GM12878 (cell line): Measurements from ENCODE around the gene FAM120A. TPM values are rescaled to one million over a fixed set of nuclear protein-coding genes. Genes with fewer than 3 reads are reported as not detected.

ENCODE experiments used
- ATAC-seq: fragments of 200-7000 bp; cut with Tn5 transposase; 3 replicates; pipeline ENCODE4 v1.9.1; 2020; ENCODE audit warnings: mild to moderate bottlenecking, moderate library complexity
- BruUV-seq: library from RNA; stranded (reverse); fragments of 400-500 nt; replicated peaks from 2 replicates; lab custom pipeline; 2021; lab: Mats Ljungman, UMichigan
- CTCF ChIA-PET: fragments of 300-600 bp; sonication (Branson Sonifier 250); formaldehyde crosslinking; extraction: SDS; loops from one replicate; lab custom pipeline; 2021; ENCODE audit warnings: inconsistent platforms; lab: Yijun Ruan, JAX
- POLR2A ChIA-PET: fragments of 350-600 bp; formaldehyde crosslinking; extraction: SDS; loops from one replicate; lab custom pipeline; 2021; ENCODE audit warnings: inconsistent platforms; lab: Charles Lee
- RAD21 ChIA-PET: fragments of 300-600 bp; sonication (Branson Sonifier 250); formaldehyde crosslinking; loops from one replicate; lab custom pipeline; 2023; ENCODE audit warnings: antibody characterized with exemption; ENCODE audit not compliant: unreplicated experiment; lab: Charles Lee
- SMC1A ChIA-PET: fragments of 300-600 bp; sonication (Branson Sonifier 250); formaldehyde crosslinking; loops from one replicate; lab custom pipeline; 2023; ENCODE audit not compliant: unreplicated experiment, uncharacterized antibody; lab: Charles Lee
- DNase-seq: peaks from one replicate; pipeline ENCODE4 v3.0.0-alpha.2; 2011; ENCODE audit warnings: low read depth, low spot score
- FAIRE-seq: peaks from 3 replicates; lab custom pipeline; 2011; peaks lifted over from hg19 to GRCh38; lab: Jason Lieb, UNC
- H2AFZ ChIP-seq: 2 replicates; pipeline ENCODE4 v1.6.0; 2011; ENCODE audit warnings: low read depth, low read length, control low read depth; ENCODE audit not compliant: control insufficient read depth
- H3K27ac ChIP-seq: 2 replicates; pipeline ENCODE4 v1.5.1; 2011; ENCODE audit warnings: control low read depth; ENCODE audit not compliant: control insufficient read depth, insufficient read depth
- H3K27me3 ChIP-seq, 2 experiments: replicated peaks in 1 of 2; 2 replicates each; pipeline versions ENCODE4 v1.6.0 to v1.6.1; 2011; ENCODE audit warnings: low read length in 1 of 2; ENCODE audit not compliant: control insufficient read depth in 2 of 2, insufficient read depth in 2 of 2
- H3K36me3 ChIP-seq, 2 experiments: 2 replicates each; pipeline ENCODE4 v1.5.1; 2011; ENCODE audit warnings: low read length in 1 of 2; ENCODE audit not compliant: control insufficient read depth in 2 of 2, insufficient read depth in 2 of 2
- H3K4me1 ChIP-seq: 2 replicates; pipeline ENCODE4 v1.6.1; 2011; ENCODE audit warnings: mild to moderate bottlenecking, low read length, moderate library complexity, mixed read lengths; ENCODE audit not compliant: control insufficient read depth, insufficient read depth
- H3K4me2 ChIP-seq: 2 replicates; pipeline ENCODE4 v1.6.0; 2011; ENCODE audit warnings: control low read depth; ENCODE audit not compliant: control insufficient read depth, insufficient read depth
- H3K4me3 ChIP-seq: fragments of 200-600 bp; sonication (generic); 2 replicates; pipeline ENCODE4 v1.5.1; 2016
- H3K79me2 ChIP-seq: 2 replicates; pipeline ENCODE4 v1.6.0; 2011; ENCODE audit warnings: low read length; ENCODE audit not compliant: control insufficient read depth, insufficient read depth
- H3K9ac ChIP-seq: 2 replicates; pipeline ENCODE4 v1.8.0; 2011; ENCODE audit warnings: low read length, control low read depth, mixed read lengths; ENCODE audit not compliant: control insufficient read depth, insufficient read depth
- H3K9me3 ChIP-seq: replicated peaks from 3 replicates; pipeline ENCODE4 v1.5.1; 2011; ENCODE audit warnings: mild to moderate bottlenecking, low read length; ENCODE audit not compliant: control insufficient read depth, insufficient read depth
- H4K20me1 ChIP-seq: 2 replicates; pipeline ENCODE4 v1.6.0; 2011; ENCODE audit not compliant: control insufficient read depth, insufficient read depth
- BCL11A ChIP-seq: IDR thresholded peaks from 2 replicates; pipeline ENCODE4 v1.6.1; 2011; ENCODE audit warnings: low read depth, low read length
- BRCA1 ChIP-seq: IDR thresholded peaks from 2 replicates; pipeline ENCODE4 v1.6.1; 2011; ENCODE audit warnings: low read depth, low read length, improper control_type of control experiment
- CBX5 ChIP-seq: sonication (generic); IDR thresholded peaks from 2 replicates; pipeline ENCODE4 v1.6.1; 2016; ENCODE audit warnings: low read depth, moderate library complexity, mild to moderate bottlenecking, inconsistent platforms
- DPF2 ChIP-seq: fragments of 450-650 bp; IDR thresholded peaks from 2 replicates; pipeline ENCODE4 v1.6.1; 2017; ENCODE audit warnings: mild to moderate bottlenecking
- E2F8 ChIP-seq: fragments of 450-650 bp; IDR thresholded peaks from 2 replicates; pipeline ENCODE4 v1.6.1; 2018; ENCODE audit warnings: mild to moderate bottlenecking, low read depth, moderate library complexity; ENCODE audit not compliant: partially characterized antibody
- EGR1 ChIP-seq, 2 experiments: IDR thresholded peaks; 1 replicate in 1 of 2; 2 replicates in 1 of 2; pipeline ENCODE4 v1.6.1; 2011 to 2012; ENCODE audit warnings: low read depth in 2 of 2, low read length in 2 of 2, borderline replicate concordance in 1 of 2, mild to moderate bottlenecking in 1 of 2, moderate library complexity in 1 of 2
- ETV6 ChIP-seq, 2 experiments: fragments of 450-650 bp in 1 of 2; IDR thresholded peaks in 1 of 2; conservative IDR thresholded peaks in 1 of 2; 2 replicates each; pipeline ENCODE4 v1.6.1; 2014; ENCODE audit warnings: antibody characterized with exemption in 1 of 2, borderline replicate concordance in 1 of 2, low read depth in 1 of 2, mild to moderate bottlenecking in 1 of 2, moderate library complexity in 1 of 2
- HDAC6 ChIP-seq: fragments of 200-600 bp; sonication (generic); IDR thresholded peaks from one replicate; pipeline ENCODE4 v1.8.0; 2017; ENCODE audit warnings: antibody characterized with exemption; ENCODE audit not compliant: unreplicated experiment
- IRF4 ChIP-seq: IDR thresholded peaks from 2 replicates; pipeline ENCODE4 v1.6.1; 2011; ENCODE audit warnings: low read depth, low read length
- JUND ChIP-seq: IDR thresholded peaks from 2 replicates; pipeline ENCODE4 v1.6.1; 2012; ENCODE audit warnings: low read depth, mild to moderate bottlenecking, low read length, improper control_type of control experiment, moderate library complexity
- MEF2B ChIP-seq: fragments of 450-650 bp; IDR thresholded peaks from 2 replicates; pipeline ENCODE4 v1.6.1; 2018; ENCODE audit warnings: mild to moderate bottlenecking, moderate library complexity; ENCODE audit not compliant: partially characterized antibody, poor library complexity, severe bottlenecking
- MTA2 ChIP-seq: fragments of 450-650 bp; IDR thresholded peaks from 2 replicates; pipeline ENCODE4 v1.6.1; 2016; ENCODE audit warnings: low read depth, mild to moderate bottlenecking, moderate library complexity
- NR2C1 ChIP-seq: fragments of 450-650 bp; IDR thresholded peaks from 2 replicates; pipeline ENCODE4 v1.6.1; 2017; ENCODE audit warnings: antibody characterized with exemption, mild to moderate bottlenecking, moderate library complexity
- NR2F1 ChIP-seq: fragments of 450-650 bp; conservative IDR thresholded peaks from 2 replicates; pipeline ENCODE4 v1.6.1; 2017; ENCODE audit warnings: mild to moderate bottlenecking
- RAD51 ChIP-seq: fragments of 450-650 bp; IDR thresholded peaks from 2 replicates; pipeline ENCODE4 v1.6.1; 2016; ENCODE audit warnings: moderate library complexity, mild to moderate bottlenecking, inconsistent platforms
- SREBF1 ChIP-seq: IDR thresholded peaks from 2 replicates; pipeline ENCODE4 v1.6.1; 2012; ENCODE audit warnings: mild to moderate bottlenecking, low read length
- TBL1XR1 ChIP-seq: IDR thresholded peaks from 2 replicates; pipeline ENCODE4 v1.6.1; 2012; ENCODE audit warnings: low read depth, low read length, improper control_type of control experiment
- ZBED1 ChIP-seq: IDR thresholded peaks from 2 replicates; pipeline ENCODE4 v1.6.1; 2016; ENCODE audit warnings: borderline replicate concordance
- ZNF687 ChIP-seq: fragments of 450-650 bp; IDR thresholded peaks from 2 replicates; pipeline ENCODE4 v1.6.1; 2017; ENCODE audit warnings: mild to moderate bottlenecking, moderate library complexity
- WGBS: methylation state at CpG from one replicate; pipeline ENCODE4 v1.1.6; 2016; ENCODE audit warnings: low lambda C conversion rate; ENCODE audit not compliant: insufficient replicate concordance, insufficient coverage; ENCODE audit errors: missing lambda C conversion rate; 5-methylcytosine and 5-hydroxymethylcytosine counted together
- in situ Hi-C: fragments of 300-500 bp; cut with MboI; formaldehyde crosslinking; loops from 9 replicates; pipeline ENCODE4 v1.14.3; 2018; ENCODE audit warnings: mixed read lengths
- intact Hi-C: fragments of 100-400 bp; cut with micrococcal nuclease; formaldehyde crosslinking; loops from one replicate; pipeline ENCODE4 v1.14.2; 2022; ENCODE audit not compliant: unreplicated experiment
- polyA plus RNA-seq, 11 experiments: library from polyadenylated mRNA; depleted of rRNA in 4 of 11; unstranded in 6 of 11; stranded (reverse) in 5 of 11; fragments of >200 nt; fragmentation: Nextera tagmentation in 4 of 11; fragmentation: Illumina TruSeq in 1 of 11; extraction: Ambion mirVana in 4 of 11; extraction: Trizol in 1 of 11; gene quantifications; 1 replicate in 1 of 11; 2 replicates in 10 of 11; pipeline versions ENCODE4 v1.2.1 to v1.2.3, GENCODE V29; 2011 to 2016; ENCODE audit warnings: inconsistent platforms in 2 of 11, missing spikeins in 2 of 11, low read depth in 1 of 11
- total RNA-seq, 4 experiments: library from RNA; depleted of rRNA in 3 of 4; stranded (reverse); fragments of >200 nt in 3 of 4; fragmentation: Illumina TruSeq in 1 of 4; extraction: Trizol in 1 of 4; gene quantifications; 2 replicates each; pipeline versions ENCODE4 v1.2.1 to v1.2.3, GENCODE V29; 2013 to 2021

FAM120A gene
- total and polyA plus RNA-seq, 10 of the 15 experiments (the other 5 are each of a cell fraction or from before 2014, with no cell fraction given), result 13.1 to 89.6 (median 52.5) TPM

- ChIA-PET POLR2A (interaction anchor here (2.0 kb wide), 1 partner anchor 9 kb away, joined by 10 read pairs; no protein-coding TSS in a partner anchor), RAD21 (interaction anchor here (0.6 to 1.7 kb wide), 4 partner anchors 9 to 110 kb away, joined by 3 to 6 read pairs (median 4); no protein-coding TSS in a partner anchor), CTCF (interaction anchor here (0.7 to 2.6 kb wide), 5 partner anchors 9 to 110 kb away, joined by 3 to 10 read pairs (median 4); no protein-coding TSS in a partner anchor), SMC1A (interaction anchor here (0.6 to 2.6 kb wide), 9 partner anchors 8 to 338 kb away, joined by 3 to 16 read pairs (median 3); no protein-coding TSS in a partner anchor)
- H3K4me1 ChIP-seq, result peaks cover 4% of the 10 kb centered on the region; the same call in 1 of the 2 replicates
- H3K9ac ChIP-seq, result no peak overlapping the region
- BruUV-seq, result no TSS peak
- no peak for FAIRE-seq
- H3K27me3 ChIP-seq, result no peaks in the 10 kb centered on the region
- H3K4me2 ChIP-seq, result peak overlapping the region; percentile 89
- H3K4me3 ChIP-seq, result peak overlapping the region; percentile 51
- DNase-seq, result no peak
- H3K9me3 ChIP-seq, result no peaks in the 10 kb centered on the region
- H3K27ac ChIP-seq, result peak overlapping the region; percentile 36; the same call in 1 of the 2 replicates
- ATAC-seq, result peak; percentile 11
- H3K79me2 ChIP-seq, result peaks cover 95% of the 10 kb centered on the region
- in situ Hi-C loops (no loop called here), intact Hi-C loops (loop anchor here (10.0 kb wide), 1 partner anchor 708 kb away; no protein-coding TSS in a partner anchor)
- WGBS, result 2% methylated on average over 2 of the region's 2 CpGs
- no peak overlapping the region for H2AFZ ChIP-seq
- H3K36me3 ChIP-seq, result 0 out of 4 replicates have a peak, but pooled peaks cover 0 to 3% of the 10 kb centered on the region in 2 experiments
- no peaks in the 10 kb centered on the region for H4K20me1 ChIP-seq
- TF ChIP-seq DPF2 (peak; percentile 52), SREBF1 (no peak), JUND (no peak), RAD51 (0 out of 2 replicates have a peak, but pooled peaks have one; percentile 7), MTA2 (peak; percentile 84), CBX5 (no peak), EGR1 (IDR thresholded peaks at IDR 0.05; ENCODE audit: borderline replicate concordance in 1 of 2, low read depth in 2 of 2, low read length in 2 of 2) (no peak), HDAC6 (no peak), NR2C1 (peak; percentile 88), ETV6 (conservative IDR thresholded peaks at IDR 0.05 in 1 of 2, IDR thresholded peaks at IDR 0.05 in 1 of 2; ENCODE audit: borderline replicate concordance in 1 of 2, low read depth in 1 of 2) (no peak), NR2F1 (peak; percentile 90), BCL11A (0 out of 2 replicates have a peak, but pooled peaks have one; percentile 9), IRF4 (no peak), MEF2B (no peak), TBL1XR1 (no peak), ZNF687 (peak; percentile 63), BRCA1 (no peak), ZBED1 (no peak), E2F8 (no peak)
Measured at GRCh38 chr9:93456504-93456903, 5.0 kb downstream of the FAM120A start.
